CD4-positive, alpha-beta T cell treated with Interleukin-4 for 1 hour (primary cell): Measurements from ENCODE around the gene ARHGEF10L.

Experiments used
- DNase-seq, 2 donors: peaks; one replicate each; pipeline ENCODE4 v3.0.0-alpha.2; 2020 to 2022

ARHGEF10L gene

GRCh38 chr1:17553975-17554700 lies 14.6 kb downstream of the ARHGEF10L start:
- DNase-seq: no peak

- no peak for DNase-seq
Measured at GRCh38 chr1:17554954-17555353, 15.5 kb downstream of the ARHGEF10L start.

- DNase-seq: no peak
Measured at GRCh38 chr1:17557986-17558385, 18.5 kb downstream of the ARHGEF10L start.

- DNase-seq: no peak
Measured at GRCh38 chr1:17558541-17558940, 19.0 kb downstream of the ARHGEF10L start.

- DNase-seq: no peak
Measured at GRCh38 chr1:17558954-17559614, 19.6 kb downstream of the ARHGEF10L start.

GRCh38 chr1:17559615-17560419 lies 20.3 kb downstream of the ARHGEF10L start:
- no peak for DNase-seq

- DNase-seq: no peak
Measured at GRCh38 chr1:17561247-17561548, 21.7 kb downstream of the ARHGEF10L start.

GRCh38 chr1:17561561-17561985 lies 22.1 kb downstream of the ARHGEF10L start:
- DNase-seq: no peak

GRCh38 chr1:17562375-17562774 lies 22.9 kb downstream of the ARHGEF10L start:
- no peak for DNase-seq

- DNase-seq: no peak
Measured at GRCh38 chr1:17563494-17564281, 24.2 kb downstream of the ARHGEF10L start.

- no peak for DNase-seq
Measured at GRCh38 chr1:17564458-17565393, 25.2 kb downstream of the ARHGEF10L start.

- DNase-seq: no peak
Measured at GRCh38 chr1:17565461-17566252, 26.2 kb downstream of the ARHGEF10L start.

- no peak for DNase-seq
Measured at GRCh38 chr1:17566417-17566816, 26.9 kb downstream of the ARHGEF10L start.

- no peak for DNase-seq
Measured at GRCh38 chr1:17566892-17567291, 27.4 kb downstream of the ARHGEF10L start.

- DNase-seq: no peak
Measured at GRCh38 chr1:17567582-17567981, 28.1 kb downstream of the ARHGEF10L start.

GRCh38 chr1:17568014-17568900 lies 28.8 kb downstream of the ARHGEF10L start:
- no peak for DNase-seq

- no peak for DNase-seq
Measured at GRCh38 chr1:17569200-17570139, 30.0 kb downstream of the ARHGEF10L start.

- no peak for DNase-seq
Measured at GRCh38 chr1:17570228-17570627, 30.7 kb downstream of the ARHGEF10L start.
